K562 (cell line): Measurements from ENCODE around the gene MARK4. TPM values are rescaled to one million over a fixed set of nuclear protein-coding genes. Genes with fewer than 3 reads are reported as not detected.
A peak's percentile ranks its signal among the peaks of the same experiment; 100 is the strongest.

Experiments
- ATAC-seq: fragments of 200-7000 bp; cut with Tn5 transposase; 3 replicates; pipeline ENCODE4 v1.9.1; 2020; ENCODE audit warnings: moderate library complexity
- BruUV-seq: library from RNA; stranded (reverse); fragments of 400-500 nt; replicated peaks from 2 replicates; lab custom pipeline; 2021; lab: Mats Ljungman, UMichigan
- CTCF ChIA-PET: fragments of 300-600 bp; formaldehyde crosslinking; extraction: SDS; loops from one replicate; lab custom pipeline; 2021; ENCODE audit warnings: low intra/inter-chr PET ratio; lab: Yijun Ruan, JAX
- POLR2A ChIA-PET: fragments of 300-600, 350-650 bp; sonication (Branson Sonifier 250); formaldehyde crosslinking; extraction: SDS; loops from one replicate; lab custom pipeline; 2021; ENCODE audit warnings: antibody characterized with exemption, inconsistent platforms; lab: Yijun Ruan, JAX
- DNase-seq, 4 experiments: peaks; one replicate each; pipeline versions ENCODE4 v3.0.0 to v3.0.0-alpha.2; 2011 to 2018; ENCODE audit warnings: low spot score in 3 of 4, mixed read lengths in 3 of 4; ENCODE audit errors: extremely low read depth in 1 of 4
- FAIRE-seq: peaks from 2 replicates; lab custom pipeline; 2011; peaks lifted over from hg19 to GRCh38; lab: Jason Lieb, UNC
- H2AFZ ChIP-seq: 2 replicates; pipeline ENCODE4 v1.6.0; 2011; ENCODE audit warnings: low read depth, low read length, control low read depth, inconsistent platforms
- H3K27ac ChIP-seq: fragments of 200-600 bp; 3 replicates; pipeline ENCODE4 v1.8.0; 2011; ENCODE audit warnings: low read depth, mild to moderate bottlenecking, control low read depth, inconsistent platforms, low read length, moderate library complexity, mixed read lengths; ENCODE audit errors: extremely low read depth
- H3K27me3 ChIP-seq, 2 experiments: fragments of 300-600 bp in 1 of 2; 2 replicates in 1 of 2; 3 replicates in 1 of 2; pipeline versions ENCODE4 v1.6.0 to v1.8.0; 2011; ENCODE audit warnings: inconsistent platforms in 2 of 2, low read length in 2 of 2, mild to moderate bottlenecking in 1 of 2, mixed read lengths in 1 of 2, moderate library complexity in 1 of 2; ENCODE audit not compliant: control insufficient read depth in 2 of 2, insufficient read depth in 2 of 2
- H3K36me3 ChIP-seq: fragments of 300-600 bp; 3 replicates; pipeline ENCODE4 v1.8.0; 2011; ENCODE audit warnings: mild to moderate bottlenecking, low read length, inconsistent platforms; ENCODE audit not compliant: control insufficient read depth, insufficient read depth
- H3K4me1 ChIP-seq, 2 experiments: fragments of 200-600 bp in 1 of 2; replicated peaks in 1 of 2; 2 replicates in 1 of 2; 3 replicates in 1 of 2; pipeline versions ENCODE4 v1.5.1 to v1.8.0; 2011; ENCODE audit warnings: inconsistent platforms in 2 of 2, low read length in 2 of 2, mild to moderate bottlenecking in 1 of 2, mixed read lengths in 1 of 2, moderate library complexity in 1 of 2; ENCODE audit not compliant: control insufficient read depth in 2 of 2, insufficient read depth in 2 of 2
- H3K4me2 ChIP-seq: 2 replicates; pipeline ENCODE4 v1.6.1; 2011; ENCODE audit warnings: low read length, control low read depth, inconsistent platforms, mixed read lengths; ENCODE audit not compliant: insufficient read depth
- H3K4me3 ChIP-seq: fragments of 200-600 bp; sonication (generic), shearing (Covaris generic); 2 replicates; pipeline ENCODE4 v1.5.1; 2016; ENCODE audit warnings: control low read depth, inconsistent platforms
- H3K79me2 ChIP-seq: fragments of 200-600 bp; 3 replicates; pipeline ENCODE4 v1.8.0; 2011; ENCODE audit warnings: low read length, inconsistent platforms; ENCODE audit not compliant: control insufficient read depth, insufficient read depth
- H3K9ac ChIP-seq, 2 experiments: 2 replicates each; pipeline versions ENCODE4 v1.6.0 to v1.6.1; 2011; ENCODE audit warnings: low read depth in 2 of 2, low read length in 2 of 2, control low read depth in 1 of 2, inconsistent platforms in 1 of 2, mild to moderate bottlenecking in 1 of 2, mixed read lengths in 1 of 2; ENCODE audit not compliant: insufficient read depth in 1 of 2
- H3K9me1 ChIP-seq: one replicate; pipeline ENCODE4 v1.6.0; 2011; ENCODE audit warnings: inconsistent platforms, mild to moderate bottlenecking, low read length, moderate library complexity; ENCODE audit not compliant: control insufficient read depth, insufficient read depth
- H3K9me3 ChIP-seq: replicated peaks from 2 replicates; pipeline ENCODE4 v1.5.1; 2011; ENCODE audit warnings: low read depth, low read length, inconsistent platforms; ENCODE audit not compliant: control insufficient read depth, insufficient read depth
- H4K20me1 ChIP-seq: replicated peaks from 2 replicates; pipeline ENCODE4 v1.6.1; 2011; ENCODE audit warnings: low read length, inconsistent platforms, mixed read lengths; ENCODE audit not compliant: control insufficient read depth, insufficient read depth
- FOXA3 ChIP-seq, 2 experiments: fragments of 450-650 bp in 1 of 2; sonication (generic) in 1 of 2; formaldehyde crosslinking; IDR thresholded peaks in 1 of 2; conservative IDR thresholded peaks in 1 of 2; 2 replicates each; pipeline versions ENCODE4 v1.4.0 to v1.8.0; 2020 to 2022; ENCODE audit warnings: mild to moderate bottlenecking in 2 of 2, missing genetic modification reagents in 1 of 2
- HMGN3 ChIP-seq: IDR thresholded peaks from 2 replicates; pipeline ENCODE4 v1.6.1; 2011; ENCODE audit warnings: borderline replicate concordance, low read depth, mild to moderate bottlenecking, mixed read lengths, low read length; ENCODE audit not compliant: insufficient read length; ENCODE audit errors: extremely low read depth
- NCOA2 ChIP-seq, 2 experiments: fragments of 450-650 bp; IDR thresholded peaks; 2 replicates each; pipeline ENCODE4 v1.6.1; 2018; ENCODE audit warnings: mild to moderate bottlenecking in 2 of 2, moderate library complexity in 1 of 2; ENCODE audit not compliant: partially characterized antibody in 2 of 2
- NR2C1 ChIP-seq, 2 experiments: fragments of 450-650 bp; IDR thresholded peaks; 2 replicates each; pipeline ENCODE4 v1.6.1; 2017; ENCODE audit warnings: mild to moderate bottlenecking in 2 of 2, antibody characterized with exemption in 1 of 2, inconsistent platforms in 1 of 2, missing compliant biosample characterization in 1 of 2, missing genetic modification characterization in 1 of 2
- NR2C2 ChIP-seq, 2 experiments: fragments of 200-800 bp in 1 of 2; sonication (Bioruptor generic) in 1 of 2; sonication (generic) in 1 of 2; formaldehyde crosslinking in 1 of 2; IDR thresholded peaks; 2 replicates each; pipeline versions ENCODE4 v1.6.1 to v1.8.0; 2016 to 2022; ENCODE audit warnings: mild to moderate bottlenecking in 1 of 2, missing compliant biosample characterization in 1 of 2, missing genetic modification characterization in 1 of 2, missing genetic modification reagents in 1 of 2
- POLR2B ChIP-seq: fragments of 450-650 bp; IDR thresholded peaks from 2 replicates; pipeline ENCODE4 v1.6.1; 2018; ENCODE audit warnings: low read depth; ENCODE audit not compliant: partially characterized antibody
- SUPT5H ChIP-seq: fragments of 450-650 bp; IDR thresholded peaks from 2 replicates; pipeline ENCODE4 v1.6.1; 2016
- USF1 ChIP-seq: sonication (generic); formaldehyde crosslinking; IDR thresholded peaks from 2 replicates; pipeline ENCODE4 v1.9.0; 2022; ENCODE audit warnings: mild to moderate bottlenecking, missing genetic modification reagents
- ZNF408 ChIP-seq: fragments of 250-450 bp; sonication (Bioruptor Pico); IDR thresholded peaks from 2 replicates; pipeline ENCODE4 v1.4.0; 2020; ENCODE audit warnings: low read depth, mild to moderate bottlenecking, moderate library complexity
- ZNF512 ChIP-seq: IDR thresholded peaks from 2 replicates; pipeline ENCODE4 v1.6.1; 2016; ENCODE audit warnings: missing genetic modification characterization, missing compliant biosample characterization
- ZNF561 ChIP-seq: fragments of 450-650 bp; formaldehyde crosslinking; conservative IDR thresholded peaks from 2 replicates; pipeline ENCODE4 v1.4.0; 2020; ENCODE audit warnings: mild to moderate bottlenecking, moderate library complexity
- WGBS: fragments of 100-300 bp; shearing (Covaris generic); methylation state at CpG from one replicate; pipeline ENCODE4 v1.1.6; 2016; ENCODE audit warnings: low coverage, mixed read lengths; ENCODE audit not compliant: insufficient coverage; ENCODE audit errors: missing lambda C conversion rate; 5-methylcytosine and 5-hydroxymethylcytosine counted together
- in situ Hi-C: fragments of 300-500 bp; cut with MboI; formaldehyde crosslinking; loops from 4 replicates; pipeline ENCODE4 v1.15.0; 2018; ENCODE audit warnings: inconsistent platforms, mixed read lengths
- intact Hi-C: fragments of 100-400 bp; cut with micrococcal nuclease; formaldehyde crosslinking; loops from 2 replicates; pipeline ENCODE4 v1.14.2; 2022
- polyA plus RNA-seq, 8 experiments: library from polyadenylated mRNA; depleted of rRNA in 4 of 8; stranded (reverse) in 5 of 8; unstranded in 3 of 8; fragments of >200 nt; fragmentation: Nextera tagmentation in 2 of 8; fragmentation: Illumina TruSeq in 1 of 8; extraction: Ambion mirVana in 2 of 8; extraction: Trizol in 1 of 8; gene quantifications; 2 replicates each; pipeline versions ENCODE4 v1.2.1 to v1.2.3, GENCODE V29; 2011 to 2014; ENCODE audit warnings: inconsistent platforms in 1 of 8, missing spikeins in 1 of 8
- total RNA-seq, 7 experiments: library from RNA; depleted of rRNA in 6 of 7; stranded (reverse); fragments of >200 nt in 6 of 7; fragmentation: Illumina TruSeq in 2 of 7; extraction: Trizol in 2 of 7; gene quantifications; 2 replicates each; pipeline versions ENCODE4 v1.2.1 to v1.2.3, GENCODE V29; 2011 to 2021; ENCODE audit warnings: low replicate concordance in 1 of 7
- TF ChIP-seq, protein P1 (sequence below): sonication (generic); formaldehyde crosslinking; IDR thresholded peaks from 2 replicates; pipeline ENCODE4 v1.8.0; 2022; ENCODE audit warnings: mild to moderate bottlenecking, missing genetic modification reagents
- TF ChIP-seq, protein P2 (sequence below): fragments of 450-650 bp; IDR thresholded peaks from 2 replicates; pipeline ENCODE4 v1.6.1; 2018; ENCODE audit warnings: mild to moderate bottlenecking, low read depth; ENCODE audit not compliant: partially characterized antibody

MARK4 gene
- total and polyA plus RNA-seq, 9 of the 15 experiments (the other 6 are each of a cell fraction or from before 2014, with no cell fraction given), result 0.52 to 29.4 (median 8.6) TPM

GRCh38 chr19:45348367-45349125, 97.5 kb downstream of the MARK4 start (continued):
- TF ChIP-seq NCOA2 (IDR thresholded peaks at IDR 0.05; ENCODE audit: partially characterized antibody in 2 of 2) (no peak), HMGN3 (peak; percentile 37)
- TF ChIP-seq, protein P1, sequence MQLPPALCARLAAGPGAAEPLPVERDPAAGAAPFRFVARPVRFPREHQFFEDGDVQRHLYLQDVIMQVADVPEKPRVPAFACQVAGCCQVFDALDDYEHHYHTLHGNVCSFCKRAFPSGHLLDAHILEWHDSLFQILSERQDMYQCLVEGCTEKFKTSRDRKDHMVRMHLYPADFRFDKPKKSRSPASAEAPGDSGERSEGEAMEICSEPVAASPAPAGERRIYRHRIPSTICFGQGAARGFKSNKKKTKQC (CRISPR knock-in tag), result no peak
- TF ChIP-seq, protein P2, sequence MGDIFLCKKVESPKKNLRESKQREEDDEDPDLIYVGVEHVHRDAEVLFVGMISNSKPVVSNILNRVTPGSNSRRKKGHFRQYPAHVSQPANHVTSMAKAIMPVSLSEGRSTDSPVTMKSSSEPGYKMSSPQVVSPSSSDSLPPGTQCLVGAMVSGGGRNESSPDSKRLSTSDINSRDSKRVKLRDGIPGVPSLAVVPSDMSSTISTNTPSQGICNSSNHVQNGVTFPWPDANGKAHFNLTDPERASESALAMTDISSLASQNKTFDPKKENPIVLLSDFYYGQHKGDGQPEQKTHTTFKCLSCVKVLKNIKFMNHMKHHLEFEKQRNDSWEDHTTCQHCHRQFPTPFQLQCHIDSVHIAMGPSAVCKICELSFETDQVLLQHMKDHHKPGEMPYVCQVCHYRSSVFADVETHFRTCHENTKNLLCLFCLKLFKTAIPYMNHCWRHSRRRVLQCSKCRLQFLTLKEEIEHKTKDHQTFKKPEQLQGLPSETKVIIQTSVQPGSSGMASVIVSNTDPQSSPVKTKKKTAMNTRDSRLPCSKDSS, result no peak

GRCh38 chr19:45349126-45349415, 98.0 kb downstream of the MARK4 start:
- ChIA-PET CTCF (no interaction called here), POLR2A (no interaction called here)
- Histone ChIP-seq H3K27ac (no peak overlapping the region), H4K20me1 (peaks cover 3% of the 10 kb centered on the region; the same call in 1 of the 2 replicates), H3K27me3 (no peaks in the 10 kb centered on the region), H3K4me1 (peaks cover 0 to 53% of the 10 kb centered on the region in 2 experiments; a peak in 2 of 5 replicates), H3K4me2 (no peak overlapping the region), H2AFZ (no peak overlapping the region), H3K9me3 (no peaks in the 10 kb centered on the region), H3K9ac (no peak overlapping the region; a peak in 1 of 4 replicates), H3K4me3 (no peak overlapping the region), H3K79me2 (no peaks in the 10 kb centered on the region), H3K36me3 (peaks cover 44% of the 10 kb centered on the region; the same call in 1 of the 3 replicates), H3K9me1 (no peaks in the 10 kb centered on the region)
- intact Hi-C loops, result no loop called here
- 33% methylated on average over 3 of the region's 3 CpGs for WGBS
- in situ Hi-C loops, result no loop called here
- FAIRE-seq (no peak), DNase-seq (no peak), ATAC-seq (no peak)
- BruUV-seq, result no TSS peak
- TF ChIP-seq NR2C2 (CRISPR knock-in tag; IDR thresholded peaks at IDR 0.05) (peak; percentile 64; the same call in 1 of the 2 replicates), NR2C2 (tag; IDR thresholded peaks at IDR 0.05) (peak; percentile 26; the same call in 1 of the 2 replicates), ZNF561 (CRISPR knock-in tag) (no peak), FOXA3 (CRISPR knock-in tag; conservative IDR thresholded peaks at IDR 0.05 in 1 of 2, IDR thresholded peaks at IDR 0.05 in 1 of 2) (0 out of 4 replicates have a peak, but pooled peaks of 1 of the 2 experiments have one; percentile 20), USF1 (0 out of 2 replicates have a peak, but pooled peaks have one; percentile 12), ZNF408 (CRISPR knock-in tag) (no peak), POLR2B (peak; percentile 40), SUPT5H (peak; percentile 56; the same call in 1 of the 2 replicates), NR2C1 (IDR thresholded peaks at IDR 0.05) (peak; percentile 78), NR2C1 (tag; IDR thresholded peaks at IDR 0.05) (peak; percentile 74; the same call in 1 of the 2 replicates), ZNF512 (no peak)
